ENCODE data around the gene SMAD1.

GRCh38 chr4:145437466-145437865 is 44.2 kb upstream of the SMAD1 start:
- TF ChIP-seq EZH2phosphoT487 (IDR thresholded peaks at IDR 0.05; ENCODE audit: borderline replicate concordance): no peak
- no peak for TF ChIP-seq CTCF (conservative IDR thresholded peaks at IDR 0.05; ENCODE audit: low read length)
